Neural cell (in vitro differentiated cells): ENCODE data around the gene GFOD2.

Experiments used
- EP300 ChIP-seq: fragments of 450-650 bp; conservative IDR thresholded peaks from 2 replicates; pipeline ENCODE4 v1.6.1; 2014; ENCODE audit warnings: antibody characterized with exemption, mild to moderate bottlenecking, moderate library complexity; ENCODE audit not compliant: poor library complexity, severe bottlenecking
- EZH2 ChIP-seq: fragments of 200-600, 300-800 bp; shearing (Covaris generic), sonication (generic); IDR thresholded peaks from 2 replicates; pipeline ENCODE4 v1.6.1; 2014; ENCODE audit warnings: antibody characterized with exemption, low read length, borderline replicate concordance, mild to moderate bottlenecking; ENCODE audit not compliant: insufficient read depth, poor library complexity, severe bottlenecking
- TF ChIP-seq, protein P1 (sequence below): IDR thresholded peaks from 2 replicates; pipeline ENCODE4 v1.6.1; 2012; ENCODE audit warnings: borderline replicate concordance
- TF ChIP-seq, protein P2 (sequence below): fragments of 450-650 bp; IDR thresholded peaks from 2 replicates; pipeline ENCODE4 v1.5.1; 2014; ENCODE audit warnings: antibody characterized with exemption, mild to moderate bottlenecking, moderate library complexity; ENCODE audit not compliant: poor library complexity, severe bottlenecking

DNA sequence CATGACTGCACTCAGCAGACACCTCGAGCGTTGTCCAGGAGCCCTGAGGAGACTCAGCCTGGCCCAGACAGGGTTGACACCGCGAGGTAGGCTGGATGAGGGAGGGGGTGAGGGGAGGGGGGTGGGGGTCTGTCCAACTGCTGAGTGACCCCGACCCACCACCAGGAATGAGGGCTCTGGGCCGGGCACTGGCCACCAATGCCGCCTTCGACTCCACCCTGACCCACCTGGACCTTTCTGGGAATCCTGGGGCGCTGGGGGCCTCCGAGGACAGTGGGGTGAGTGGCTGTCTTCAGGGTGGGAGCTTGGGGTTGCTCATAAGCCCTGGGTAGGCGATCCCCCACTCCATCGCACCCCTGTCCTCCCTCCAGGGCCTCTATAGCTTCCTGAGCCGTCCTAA lies 71.4 kb downstream of the GFOD2 start:
- TF ChIP-seq EP300 (no peak), EZH2 (no peak)
- TF ChIP-seq, protein P1, sequence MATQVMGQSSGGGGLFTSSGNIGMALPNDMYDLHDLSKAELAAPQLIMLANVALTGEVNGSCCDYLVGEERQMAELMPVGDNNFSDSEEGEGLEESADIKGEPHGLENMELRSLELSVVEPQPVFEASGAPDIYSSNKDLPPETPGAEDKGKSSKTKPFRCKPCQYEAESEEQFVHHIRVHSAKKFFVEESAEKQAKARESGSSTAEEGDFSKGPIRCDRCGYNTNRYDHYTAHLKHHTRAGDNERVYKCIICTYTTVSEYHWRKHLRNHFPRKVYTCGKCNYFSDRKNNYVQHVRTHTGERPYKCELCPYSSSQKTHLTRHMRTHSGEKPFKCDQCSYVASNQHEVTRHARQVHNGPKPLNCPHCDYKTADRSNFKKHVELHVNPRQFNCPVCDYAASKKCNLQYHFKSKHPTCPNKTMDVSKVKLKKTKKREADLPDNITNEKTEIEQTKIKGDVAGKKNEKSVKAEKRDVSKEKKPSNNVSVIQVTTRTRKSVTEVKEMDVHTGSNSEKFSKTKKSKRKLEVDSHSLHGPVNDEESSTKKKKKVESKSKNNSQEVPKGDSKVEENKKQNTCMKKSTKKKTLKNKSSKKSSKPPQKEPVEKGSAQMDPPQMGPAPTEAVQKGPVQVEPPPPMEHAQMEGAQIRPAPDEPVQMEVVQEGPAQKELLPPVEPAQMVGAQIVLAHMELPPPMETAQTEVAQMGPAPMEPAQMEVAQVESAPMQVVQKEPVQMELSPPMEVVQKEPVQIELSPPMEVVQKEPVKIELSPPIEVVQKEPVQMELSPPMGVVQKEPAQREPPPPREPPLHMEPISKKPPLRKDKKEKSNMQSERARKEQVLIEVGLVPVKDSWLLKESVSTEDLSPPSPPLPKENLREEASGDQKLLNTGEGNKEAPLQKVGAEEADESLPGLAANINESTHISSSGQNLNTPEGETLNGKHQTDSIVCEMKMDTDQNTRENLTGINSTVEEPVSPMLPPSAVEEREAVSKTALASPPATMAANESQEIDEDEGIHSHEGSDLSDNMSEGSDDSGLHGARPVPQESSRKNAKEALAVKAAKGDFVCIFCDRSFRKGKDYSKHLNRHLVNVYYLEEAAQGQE, result no peak
- TF ChIP-seq, protein P2, sequence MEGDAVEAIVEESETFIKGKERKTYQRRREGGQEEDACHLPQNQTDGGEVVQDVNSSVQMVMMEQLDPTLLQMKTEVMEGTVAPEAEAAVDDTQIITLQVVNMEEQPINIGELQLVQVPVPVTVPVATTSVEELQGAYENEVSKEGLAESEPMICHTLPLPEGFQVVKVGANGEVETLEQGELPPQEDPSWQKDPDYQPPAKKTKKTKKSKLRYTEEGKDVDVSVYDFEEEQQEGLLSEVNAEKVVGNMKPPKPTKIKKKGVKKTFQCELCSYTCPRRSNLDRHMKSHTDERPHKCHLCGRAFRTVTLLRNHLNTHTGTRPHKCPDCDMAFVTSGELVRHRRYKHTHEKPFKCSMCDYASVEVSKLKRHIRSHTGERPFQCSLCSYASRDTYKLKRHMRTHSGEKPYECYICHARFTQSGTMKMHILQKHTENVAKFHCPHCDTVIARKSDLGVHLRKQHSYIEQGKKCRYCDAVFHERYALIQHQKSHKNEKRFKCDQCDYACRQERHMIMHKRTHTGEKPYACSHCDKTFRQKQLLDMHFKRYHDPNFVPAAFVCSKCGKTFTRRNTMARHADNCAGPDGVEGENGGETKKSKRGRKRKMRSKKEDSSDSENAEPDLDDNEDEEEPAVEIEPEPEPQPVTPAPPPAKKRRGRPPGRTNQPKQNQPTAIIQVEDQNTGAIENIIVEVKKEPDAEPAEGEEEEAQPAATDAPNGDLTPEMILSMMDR, result no peak
